Activated naive CD8-positive, alpha-beta T cell treated with anti-CD3 and anti-CD28 coated beads, Interleukin-2, amount 50 U/mL, for 16 hours (primary cell): ENCODE results near the gene UBE2L5.

ENCODE experiments used
- DNase-seq: peaks from one replicate; pipeline ENCODE4 v3.0.0-alpha.2; 2020; ENCODE audit warnings: low read depth, low spot score

Gene UBE2L5

DNA sequence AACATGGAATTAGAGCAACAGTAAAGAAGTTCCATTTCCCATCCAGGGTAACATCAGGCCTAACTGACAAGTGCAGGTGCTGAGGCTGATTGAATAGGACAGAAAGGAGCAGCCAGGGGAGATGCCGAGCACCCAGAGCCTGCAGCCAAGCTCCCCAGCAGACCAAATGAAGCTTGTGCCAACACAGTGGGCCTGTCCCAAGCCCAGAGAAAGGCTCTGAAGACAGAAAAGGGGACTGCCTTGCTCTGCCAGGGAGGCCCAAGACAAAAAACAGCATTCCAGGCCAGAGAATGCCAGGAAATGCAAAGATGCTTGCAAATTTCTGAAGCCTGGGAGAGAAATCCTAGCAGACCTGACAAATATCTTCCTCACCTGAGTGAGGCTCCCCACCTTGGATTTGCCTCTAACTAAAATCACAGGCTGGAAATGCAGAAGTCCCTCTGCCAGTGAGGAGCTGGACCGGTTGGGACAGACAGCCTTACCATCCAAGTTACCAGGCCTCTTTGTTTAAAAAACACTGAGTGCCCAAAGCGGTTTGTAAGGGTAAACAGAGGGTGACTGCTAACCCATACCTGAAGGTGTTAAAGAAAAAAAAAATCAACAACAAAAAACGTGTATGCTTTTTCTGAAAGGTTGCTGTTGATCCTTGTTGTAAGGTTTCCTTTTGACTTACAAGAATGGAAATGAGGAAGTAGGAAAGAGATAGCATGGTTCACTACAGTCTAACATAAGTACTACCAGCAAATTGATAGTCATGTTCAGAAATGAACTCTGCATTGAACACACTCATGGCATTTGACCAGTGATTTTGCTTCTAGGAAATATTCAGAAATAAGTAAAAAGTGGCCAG is 55.3 kb downstream of the UBE2L5 start:
- DNase-seq = no peak
